H9 (cell line): ENCODE measurements around the gene PNPLA7. TPM values are rescaled to one million over a fixed set of nuclear protein-coding genes. Genes with fewer than 3 reads are reported as not detected.

Source experiments
- DNase-seq: peaks from one replicate; pipeline ENCODE4 v3.0.0-alpha.2; 2017
- H2AFZ ChIP-seq: one replicate; pipeline ENCODE4 v1.6.1; 2013; ENCODE audit warnings: mild to moderate bottlenecking, low read length, control low read depth, moderate library complexity
- H2AK5ac ChIP-seq: 2 replicates; pipeline ENCODE4 v1.6.1; 2013; ENCODE audit warnings: low read length, control low read depth, mixed read lengths; ENCODE audit not compliant: insufficient read length
- H2BK120ac ChIP-seq: one replicate; pipeline ENCODE4 v1.6.1; 2013; ENCODE audit warnings: low read depth, mild to moderate bottlenecking, low read length, control low read depth, inconsistent platforms; ENCODE audit not compliant: poor library complexity, severe bottlenecking
- H2BK12ac ChIP-seq: 2 replicates; pipeline ENCODE4 v1.6.1; 2013; ENCODE audit warnings: low read length, control low read depth, mixed read lengths, low read depth; ENCODE audit not compliant: insufficient read length
- H2BK15ac ChIP-seq: 2 replicates; pipeline ENCODE4 v1.6.1; 2013; ENCODE audit warnings: low read depth, low read length, control low read depth
- H2BK20ac ChIP-seq: one replicate; pipeline ENCODE4 v1.6.1; 2013; ENCODE audit warnings: low read depth, mild to moderate bottlenecking, low read length, control low read depth, inconsistent platforms; ENCODE audit not compliant: poor library complexity, severe bottlenecking
- H2BK5ac ChIP-seq: 2 replicates; pipeline ENCODE4 v1.6.1; 2013; ENCODE audit warnings: low read length, control low read depth, mixed read lengths; ENCODE audit not compliant: insufficient read length
- H3K14ac ChIP-seq: 2 replicates; pipeline ENCODE4 v1.6.1; 2013; ENCODE audit warnings: low read length, control low read depth; ENCODE audit not compliant: insufficient read depth
- H3K18ac ChIP-seq: 2 replicates; pipeline ENCODE4 v1.6.1; 2013; ENCODE audit warnings: low read depth, mild to moderate bottlenecking, mixed read lengths, low read length, control low read depth; ENCODE audit not compliant: insufficient read length
- H3K23ac ChIP-seq: 2 replicates; pipeline ENCODE4 v1.6.1; 2013; ENCODE audit warnings: low read length, control low read depth, mixed read lengths, low read depth; ENCODE audit not compliant: insufficient read length
- H3K23me2 ChIP-seq: 2 replicates; pipeline ENCODE4 v1.6.1; 2013; ENCODE audit warnings: low read depth, mild to moderate bottlenecking, mixed read lengths, low read length, control low read depth; ENCODE audit not compliant: insufficient read length, poor library complexity, severe bottlenecking
- H3K27ac ChIP-seq: 2 replicates; pipeline ENCODE4 v1.5.1; 2013; ENCODE audit warnings: low read length, control low read depth, mixed read lengths, low read depth; ENCODE audit not compliant: insufficient read length
- H3K27me3 ChIP-seq: 2 replicates; pipeline ENCODE4 v1.6.1; 2013; ENCODE audit warnings: low read length, control low read depth, inconsistent platforms; ENCODE audit not compliant: insufficient read depth
- H3K4ac ChIP-seq: 2 replicates; pipeline ENCODE4 v1.6.1; 2013; ENCODE audit warnings: low read depth, mild to moderate bottlenecking, control low read depth, inconsistent platforms, low read length, moderate library complexity
- H3K4me1 ChIP-seq: 2 replicates; pipeline ENCODE4 v1.6.1; 2013; ENCODE audit warnings: low read length, control low read depth, inconsistent platforms; ENCODE audit not compliant: insufficient read depth
- H3K4me2 ChIP-seq: 2 replicates; pipeline ENCODE4 v1.6.1; 2013; ENCODE audit warnings: low read length, control low read depth, mixed read lengths; ENCODE audit not compliant: insufficient read length, insufficient read depth
- H3K56ac ChIP-seq: 2 replicates; pipeline ENCODE4 v1.6.1; 2013; ENCODE audit warnings: low read depth, mild to moderate bottlenecking, mixed read lengths, low read length, control low read depth; ENCODE audit not compliant: insufficient read length
- H3K79me1 ChIP-seq: 2 replicates; pipeline ENCODE4 v1.6.1; 2013; ENCODE audit warnings: low read depth, mild to moderate bottlenecking, moderate library complexity, low read length, control low read depth, inconsistent platforms; ENCODE audit not compliant: insufficient read depth, poor library complexity, severe bottlenecking
- H3K79me2 ChIP-seq: 2 replicates; pipeline ENCODE4 v1.6.1; 2013; ENCODE audit warnings: low read length, control low read depth, inconsistent platforms; ENCODE audit not compliant: insufficient read depth
- H3K9ac ChIP-seq: 2 replicates; pipeline ENCODE4 v1.6.1; 2013; ENCODE audit warnings: low read length, control low read depth, mixed read lengths; ENCODE audit not compliant: insufficient read length; ENCODE audit errors: extremely low read depth
- H3K9me3 ChIP-seq: one replicate; pipeline ENCODE4 v1.6.1; 2013; ENCODE audit warnings: low read depth, low read length, inconsistent platforms; ENCODE audit not compliant: control insufficient read depth
- H3T11ph ChIP-seq: one replicate; pipeline ENCODE4 v1.6.1; 2013; ENCODE audit warnings: mild to moderate bottlenecking, low read length, control low read depth, inconsistent platforms
- H4K20me1 ChIP-seq: one replicate; pipeline ENCODE4 v1.6.1; 2013; ENCODE audit not compliant: control insufficient read depth, insufficient read length, insufficient read depth
- H4K5ac ChIP-seq: 2 replicates; pipeline ENCODE4 v1.6.1; 2013; ENCODE audit warnings: low read depth, mild to moderate bottlenecking, mixed read lengths, low read length, control low read depth; ENCODE audit not compliant: insufficient read length
- H4K8ac ChIP-seq: replicated peaks from 2 replicates; pipeline ENCODE4 v1.6.1; 2013; ENCODE audit warnings: low read length, control low read depth, mixed read lengths, low read depth; ENCODE audit not compliant: insufficient read length
- H4K91ac ChIP-seq: 2 replicates; pipeline ENCODE4 v1.6.1; 2013; ENCODE audit warnings: low read depth, mild to moderate bottlenecking, moderate library complexity, mixed read lengths, low read length, control low read depth; ENCODE audit not compliant: insufficient read length
- H3K27ac Mint-ChIP-seq, 3 experiments: 2 replicates in 2 of 3; 3 replicates in 1 of 3; pipeline ENCODE4 v1.8.0; 2020 to 2021; ENCODE audit warnings: mixed read lengths in 3 of 3, mild to moderate bottlenecking in 1 of 3, moderate library complexity in 1 of 3
- H3K27me3 Mint-ChIP-seq: 2 replicates; pipeline ENCODE4 v1.8.0; 2021; ENCODE audit warnings: low read depth, mild to moderate bottlenecking, moderate library complexity, mixed read lengths
- H3K36me3 Mint-ChIP-seq, 3 experiments: 2 replicates in 2 of 3; 3 replicates in 1 of 3; pipeline ENCODE4 v1.8.0; 2020 to 2021; ENCODE audit warnings: low read depth in 3 of 3, mixed read lengths in 3 of 3; ENCODE audit not compliant: insufficient read depth in 1 of 3
- H3K4me1 Mint-ChIP-seq, 2 experiments: 2 replicates each; pipeline ENCODE4 v1.8.0; 2020; ENCODE audit warnings: mixed read lengths in 2 of 2
- H3K4me3 Mint-ChIP-seq, 2 experiments: 2 replicates in 1 of 2; 3 replicates in 1 of 2; pipeline ENCODE4 v1.8.0; 2020 to 2021; ENCODE audit warnings: mild to moderate bottlenecking in 2 of 2, mixed read lengths in 2 of 2, moderate library complexity in 1 of 2
- H3K9me3 Mint-ChIP-seq, 2 experiments: 2 replicates in 1 of 2; 3 replicates in 1 of 2; pipeline ENCODE4 v1.8.0; 2020; ENCODE audit warnings: mild to moderate bottlenecking in 2 of 2, mixed read lengths in 2 of 2, moderate library complexity in 1 of 2
- CTCF ChIP-seq: fragments of 200-600 bp; sonication (generic); conservative IDR thresholded peaks from 3 replicates; pipeline ENCODE4 v1.8.0; 2021; ENCODE audit warnings: antibody characterized with exemption, mild to moderate bottlenecking
- WGBS: extraction: QIAGEN DNeasy Blood & Tissue Kit; methylation state at CpG from one replicate; pipeline ENCODE4 v1.1.7; 2013; ENCODE audit warnings: missing lambda C conversion rate, low lambda C conversion rate, mixed read lengths; ENCODE audit not compliant: insufficient read length; ENCODE audit errors: extremely low coverage; 5-methylcytosine and 5-hydroxymethylcytosine counted together
- total RNA-seq: library from RNA; stranded (reverse); gene quantifications from 2 replicates; pipeline ENCODE4 v1.2.1, GENCODE V29; 2021

PNPLA7 gene
- total RNA-seq, 1 experiment from 2014 or later: 1.8 TPM

GRCh38 chr9:137411260-137411644 is 138.9 kb downstream of the PNPLA7 start:
- H3K4me3 Mint-ChIP-seq: no peak overlapping the region
- H3K4me2 ChIP-seq: no peak overlapping the region

More at GRCh38 chr9:137411260-137411644, 138.9 kb downstream of the PNPLA7 start:
- Histone ChIP-seq H4K8ac (no peak overlapping the region), H2BK15ac (peak overlapping the region; percentile 40; the same call in 1 of the 2 replicates), H3K79me2 (no peaks in the 10 kb centered on the region), H3K18ac (no peak overlapping the region), H3K27me3 (no peaks in the 10 kb centered on the region), H4K5ac (no peak overlapping the region), H3K9ac (no peak overlapping the region), H3K9me3 (no peaks in the 10 kb centered on the region), H4K91ac (no peak overlapping the region), H3K23ac (no peak overlapping the region), H2BK12ac (no peak overlapping the region), H2AK5ac (no peak overlapping the region), H4K20me1 (no peaks in the 10 kb centered on the region), H3K4ac (no peak overlapping the region), H3T11ph (no peak overlapping the region), H2BK20ac (no peak overlapping the region), H3K14ac (no peak overlapping the region), H3K4me1 (no peaks in the 10 kb centered on the region), H2BK5ac (no peak overlapping the region), H2AFZ (no peak overlapping the region), H3K27ac (no peak overlapping the region), H3K79me1 (no peaks in the 10 kb centered on the region), H2BK120ac (no peak overlapping the region), H3K56ac (no peak overlapping the region), H3K23me2 (peaks cover 3% of the 10 kb centered on the region)
- no peak for TF ChIP-seq CTCF
- peak; percentile 25 for DNase-seq
- no CpG with 5 or more reads among the region's 17 CpGs for WGBS
- Mint-ChIP-seq H3K27ac (no peak overlapping the region), H3K36me3 (no peaks in the 10 kb centered on the region), H3K9me3 (no peaks in the 10 kb centered on the region), H3K4me1 (peaks cover 0 to 3% of the 10 kb centered on the region in 2 experiments; a peak in 1 of 4 replicates), H3K27me3 (peaks cover 2% of the 10 kb centered on the region; the same call in 1 of the 2 replicates)
